RPMI7951 (cell line): ENCODE measurements around the gene ZNF280C. TPM values are rescaled to one million over a fixed set of nuclear protein-coding genes. Genes with fewer than 3 reads are reported as not detected.

Source experiments
- total RNA-seq: library from RNA; depleted of rRNA; stranded (reverse); fragments of >200 nt; shearing (Covaris generic); gene quantifications from 2 replicates; pipeline ENCODE4 v1.2.3, GENCODE V29; 2014; rRNA removed

ZNF280C gene
- total RNA-seq, 1 experiment from 2014 or later: 4.1 TPM

Other genes starting within 250 kb of the ZNF280C start
- gene ELF4, start 158.4 kb downstream of the ZNF280C start, total RNA-seq: 10.5 and 10.6 TPM in 2 replicates
- 12.8 and 17.3 TPM in 2 replicates for gene AIFM1, start 103.1 kb downstream of the ZNF280C start, total RNA-seq
- 1.6 and 2.0 TPM in 2 replicates for gene RAB33A, start 96.9 kb downstream of the ZNF280C start, total RNA-seq
- gene SLC25A14, start 71.0 kb upstream of the ZNF280C start, total RNA-seq: 13.2 and 14.1 TPM in 2 replicates
- not detected in 2 replicates for gene GPR119, start 116.8 kb upstream of the ZNF280C start, total RNA-seq
- gene RBMX2, start 133.1 kb upstream of the ZNF280C start, total RNA-seq: 19.5 and 19.7 TPM in 2 replicates